Astrocyte of the spinal cord (primary cell): ENCODE measurements around the gene SOCS6.
"Not testable (repeated sequence)": the region's sequence is repeated elsewhere in the genome, so short reads cannot be mapped to it uniquely, and the experiment has no call there.

Source experiments
- DNase-seq: peaks from one replicate; pipeline ENCODE4 v3.0.0; 2011; ENCODE audit warnings: low read depth, low spot score
- H3K4me3 ChIP-seq: 2 replicates; pipeline ENCODE4 v1.5.1; 2011; ENCODE audit warnings: low read depth, mild to moderate bottlenecking, low read length, moderate library complexity
- in situ Hi-C: cut with HindIII; loops from 2 replicates; pipeline ENCODE4 v1.10.0; 2017; ENCODE audit warnings: low sequenced_read_pairs
- TF ChIP-seq, protein P1 (sequence below): IDR thresholded peaks from 2 replicates; pipeline ENCODE4 v1.5.1; 2012; ENCODE audit warnings: low read depth, mild to moderate bottlenecking, low read length, inconsistent platforms

Gene SOCS6, protein sequence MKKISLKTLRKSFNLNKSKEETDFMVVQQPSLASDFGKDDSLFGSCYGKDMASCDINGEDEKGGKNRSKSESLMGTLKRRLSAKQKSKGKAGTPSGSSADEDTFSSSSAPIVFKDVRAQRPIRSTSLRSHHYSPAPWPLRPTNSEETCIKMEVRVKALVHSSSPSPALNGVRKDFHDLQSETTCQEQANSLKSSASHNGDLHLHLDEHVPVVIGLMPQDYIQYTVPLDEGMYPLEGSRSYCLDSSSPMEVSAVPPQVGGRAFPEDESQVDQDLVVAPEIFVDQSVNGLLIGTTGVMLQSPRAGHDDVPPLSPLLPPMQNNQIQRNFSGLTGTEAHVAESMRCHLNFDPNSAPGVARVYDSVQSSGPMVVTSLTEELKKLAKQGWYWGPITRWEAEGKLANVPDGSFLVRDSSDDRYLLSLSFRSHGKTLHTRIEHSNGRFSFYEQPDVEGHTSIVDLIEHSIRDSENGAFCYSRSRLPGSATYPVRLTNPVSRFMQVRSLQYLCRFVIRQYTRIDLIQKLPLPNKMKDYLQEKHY

DNA sequence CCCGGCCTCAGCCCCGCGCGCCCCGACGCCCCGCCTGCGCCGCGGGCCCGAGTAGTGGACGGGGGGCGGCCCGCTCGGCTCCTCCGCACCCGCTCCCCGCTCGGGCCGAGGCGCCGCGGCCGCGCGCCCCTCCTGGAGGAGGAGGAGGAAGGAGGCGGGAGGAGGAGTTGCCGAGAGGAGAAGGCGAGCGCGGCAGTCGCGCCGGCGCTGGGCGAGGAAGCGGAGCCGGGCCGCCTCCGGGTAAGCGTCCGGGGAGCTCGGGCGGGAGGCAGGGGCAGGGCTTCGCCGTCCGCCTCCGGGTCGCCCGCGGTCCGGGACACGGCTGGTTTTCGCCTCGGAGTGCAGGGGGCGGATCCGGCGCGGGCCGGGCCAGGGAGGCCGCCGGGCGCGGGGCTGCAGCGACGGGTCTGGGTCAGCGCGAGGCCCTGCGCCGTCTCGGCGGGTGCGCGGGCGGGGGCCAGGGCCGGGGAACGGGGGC, at the start of gene SOCS6:
SOCS6 (plus strand) TSS at position 195 of the 478 bp plus-strand sequence. CDS start 35,624 bp downstream, outside the sequence.
- in situ Hi-C loops, result no loop called here
- DNase-seq, result peak; percentile 58
- H3K4me3 ChIP-seq, result peak within 1 kb of the TSS; percentile 62
- TF ChIP-seq, protein P1, sequence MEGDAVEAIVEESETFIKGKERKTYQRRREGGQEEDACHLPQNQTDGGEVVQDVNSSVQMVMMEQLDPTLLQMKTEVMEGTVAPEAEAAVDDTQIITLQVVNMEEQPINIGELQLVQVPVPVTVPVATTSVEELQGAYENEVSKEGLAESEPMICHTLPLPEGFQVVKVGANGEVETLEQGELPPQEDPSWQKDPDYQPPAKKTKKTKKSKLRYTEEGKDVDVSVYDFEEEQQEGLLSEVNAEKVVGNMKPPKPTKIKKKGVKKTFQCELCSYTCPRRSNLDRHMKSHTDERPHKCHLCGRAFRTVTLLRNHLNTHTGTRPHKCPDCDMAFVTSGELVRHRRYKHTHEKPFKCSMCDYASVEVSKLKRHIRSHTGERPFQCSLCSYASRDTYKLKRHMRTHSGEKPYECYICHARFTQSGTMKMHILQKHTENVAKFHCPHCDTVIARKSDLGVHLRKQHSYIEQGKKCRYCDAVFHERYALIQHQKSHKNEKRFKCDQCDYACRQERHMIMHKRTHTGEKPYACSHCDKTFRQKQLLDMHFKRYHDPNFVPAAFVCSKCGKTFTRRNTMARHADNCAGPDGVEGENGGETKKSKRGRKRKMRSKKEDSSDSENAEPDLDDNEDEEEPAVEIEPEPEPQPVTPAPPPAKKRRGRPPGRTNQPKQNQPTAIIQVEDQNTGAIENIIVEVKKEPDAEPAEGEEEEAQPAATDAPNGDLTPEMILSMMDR, result no peak

DNA sequence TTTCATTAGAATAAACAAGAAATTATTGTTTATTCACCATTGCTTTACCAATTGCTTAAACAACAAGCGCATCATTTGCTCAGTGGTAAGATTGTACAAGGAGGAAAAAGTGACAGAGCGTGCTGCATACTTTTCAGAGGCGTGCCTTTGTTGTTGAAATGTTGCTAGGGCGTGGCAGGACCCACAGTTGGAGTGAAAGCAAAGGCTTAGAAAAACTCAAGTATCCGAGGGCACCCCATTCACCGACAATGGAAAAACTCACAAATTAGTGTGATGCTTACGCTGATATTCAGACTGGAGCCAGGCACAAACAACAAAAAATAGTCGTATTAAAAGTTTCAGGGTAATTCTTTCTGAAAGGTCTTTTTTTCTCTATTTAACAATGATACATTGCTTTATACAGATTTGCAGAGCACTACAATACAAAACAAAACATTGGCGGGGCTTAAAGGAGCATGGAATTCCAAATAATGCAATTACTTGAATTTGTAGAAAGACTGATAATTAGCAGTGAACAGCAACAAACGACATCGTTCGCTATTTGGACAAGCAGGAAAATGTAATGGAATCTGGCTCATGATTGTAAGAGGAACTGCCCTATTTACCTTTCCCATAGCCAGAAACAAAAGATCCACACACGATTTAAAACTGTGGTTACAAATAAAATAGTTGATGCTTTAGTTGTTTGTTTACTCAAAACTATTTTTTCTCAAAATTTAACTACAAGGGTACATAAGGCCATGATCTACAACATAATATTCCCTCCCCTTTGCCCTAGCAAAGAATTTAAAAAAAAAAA, 45.5 kb upstream of the SOCS6 start:
- TF ChIP-seq, protein P1, result no peak
- peak overlapping the region; percentile 5 for H3K4me3 ChIP-seq
- DNase-seq, result peak; percentile 14
- in situ Hi-C loops, result no loop called here

DNA sequence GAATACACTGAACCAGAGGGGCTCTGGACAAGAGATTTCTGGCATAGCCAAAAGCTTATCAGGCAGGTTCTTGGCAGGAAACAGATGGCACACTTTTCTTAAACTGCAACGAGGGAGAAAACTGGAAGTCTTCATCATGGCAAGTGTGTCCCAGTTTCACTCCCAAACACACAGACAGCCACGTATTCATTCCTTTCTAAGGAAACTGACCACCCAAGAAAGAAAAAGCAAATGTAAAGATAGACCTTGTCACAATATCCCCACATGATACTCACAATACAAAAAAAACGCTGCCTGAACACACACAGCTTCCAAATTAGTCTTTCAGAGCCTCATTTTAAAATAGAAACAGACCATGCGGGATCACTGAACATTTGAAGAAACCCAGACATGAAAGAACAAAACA, 42.8 kb upstream of the SOCS6 start:
- in situ Hi-C loops, result no loop called here

DNA sequence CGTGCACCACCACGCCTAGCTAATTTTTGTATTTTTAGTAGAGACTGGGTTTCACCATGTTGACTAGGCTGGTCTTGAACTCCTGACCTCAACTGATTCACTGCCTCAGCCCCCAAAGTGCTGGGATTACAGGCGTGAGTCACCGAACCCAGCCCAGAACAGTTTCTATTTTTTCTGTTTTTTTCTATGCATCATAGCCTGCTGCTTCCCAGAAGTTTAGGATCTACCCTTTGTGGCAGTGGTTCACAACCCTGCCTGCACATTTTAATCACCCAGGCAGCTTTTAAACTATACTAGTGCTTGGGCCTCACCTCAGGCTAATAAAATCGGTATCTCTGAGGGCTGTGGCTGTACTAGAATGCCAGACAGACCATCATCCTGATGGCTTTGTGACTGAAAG, 39.7 kb upstream of the SOCS6 start:
- peak; percentile 18 for DNase-seq
- TF ChIP-seq, protein P1, result no peak
- no peak overlapping the region for H3K4me3 ChIP-seq
- in situ Hi-C loops, result no loop called here

More for the DNA sequence above, 42.8 kb upstream of the SOCS6 start:
- no peak for DNase-seq
- no peak overlapping the region for H3K4me3 ChIP-seq
- TF ChIP-seq, protein P1, result no peak

DNA sequence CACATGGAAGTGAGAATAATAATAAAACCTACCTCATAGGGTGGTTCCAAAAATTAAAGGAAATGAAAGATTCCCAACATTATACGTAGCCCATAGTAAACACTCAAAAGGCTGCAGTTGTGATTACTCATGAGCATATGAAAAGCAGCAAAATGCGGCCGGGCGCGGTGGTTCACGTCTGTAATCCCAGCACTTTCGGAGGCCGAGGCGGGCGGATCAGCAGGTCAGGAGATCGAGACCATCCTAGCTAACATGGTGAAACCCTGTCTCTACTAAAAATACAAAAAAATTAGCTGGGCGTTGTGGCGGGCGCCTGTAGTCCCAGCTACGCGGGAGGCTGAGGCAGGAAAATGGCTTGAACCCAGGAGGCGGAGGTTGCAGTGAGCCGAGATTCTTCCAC, 39.0 kb upstream of the SOCS6 start:
- in situ Hi-C loops, H3K4me3 ChIP-seq, DNase-seq: not testable (repeated sequence)

DNA sequence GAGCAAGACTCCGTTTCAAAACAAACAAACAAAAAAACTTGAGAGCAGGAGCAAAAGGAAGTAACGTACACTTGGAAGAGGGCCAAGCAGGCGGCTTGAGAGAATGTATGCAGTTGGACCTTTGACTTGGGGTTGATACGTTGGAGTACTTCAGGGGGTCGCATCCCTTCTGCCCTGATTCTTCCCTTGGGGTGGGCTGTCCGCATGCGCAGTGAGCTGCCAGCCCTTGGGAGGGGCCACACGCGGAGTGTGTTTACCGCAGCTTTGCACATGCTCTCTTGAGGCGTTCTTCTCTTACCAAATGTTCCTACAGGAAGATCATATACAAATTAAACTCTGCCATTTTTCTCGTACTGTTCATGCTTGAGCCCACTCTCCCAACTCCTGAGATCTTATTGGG, 38.1 kb upstream of the SOCS6 start:
- in situ Hi-C loops, result no loop called here
- no peak for DNase-seq
- TF ChIP-seq, protein P1, result no peak
- no peak overlapping the region for H3K4me3 ChIP-seq
